HG02623 (cell line): Measurements from ENCODE around the gene MAP3K2.

Source experiments
- ATAC-seq: cut with Tn5 transposase; IDR thresholded peaks from one replicate; pipeline ENCODE4 v1.9.1; 2021; ENCODE audit warnings: moderate library complexity; ENCODE audit not compliant: unreplicated experiment

The MAP3K2 gene, protein sequence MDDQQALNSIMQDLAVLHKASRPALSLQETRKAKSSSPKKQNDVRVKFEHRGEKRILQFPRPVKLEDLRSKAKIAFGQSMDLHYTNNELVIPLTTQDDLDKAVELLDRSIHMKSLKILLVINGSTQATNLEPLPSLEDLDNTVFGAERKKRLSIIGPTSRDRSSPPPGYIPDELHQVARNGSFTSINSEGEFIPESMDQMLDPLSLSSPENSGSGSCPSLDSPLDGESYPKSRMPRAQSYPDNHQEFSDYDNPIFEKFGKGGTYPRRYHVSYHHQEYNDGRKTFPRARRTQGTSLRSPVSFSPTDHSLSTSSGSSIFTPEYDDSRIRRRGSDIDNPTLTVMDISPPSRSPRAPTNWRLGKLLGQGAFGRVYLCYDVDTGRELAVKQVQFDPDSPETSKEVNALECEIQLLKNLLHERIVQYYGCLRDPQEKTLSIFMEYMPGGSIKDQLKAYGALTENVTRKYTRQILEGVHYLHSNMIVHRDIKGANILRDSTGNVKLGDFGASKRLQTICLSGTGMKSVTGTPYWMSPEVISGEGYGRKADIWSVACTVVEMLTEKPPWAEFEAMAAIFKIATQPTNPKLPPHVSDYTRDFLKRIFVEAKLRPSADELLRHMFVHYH

DNA sequence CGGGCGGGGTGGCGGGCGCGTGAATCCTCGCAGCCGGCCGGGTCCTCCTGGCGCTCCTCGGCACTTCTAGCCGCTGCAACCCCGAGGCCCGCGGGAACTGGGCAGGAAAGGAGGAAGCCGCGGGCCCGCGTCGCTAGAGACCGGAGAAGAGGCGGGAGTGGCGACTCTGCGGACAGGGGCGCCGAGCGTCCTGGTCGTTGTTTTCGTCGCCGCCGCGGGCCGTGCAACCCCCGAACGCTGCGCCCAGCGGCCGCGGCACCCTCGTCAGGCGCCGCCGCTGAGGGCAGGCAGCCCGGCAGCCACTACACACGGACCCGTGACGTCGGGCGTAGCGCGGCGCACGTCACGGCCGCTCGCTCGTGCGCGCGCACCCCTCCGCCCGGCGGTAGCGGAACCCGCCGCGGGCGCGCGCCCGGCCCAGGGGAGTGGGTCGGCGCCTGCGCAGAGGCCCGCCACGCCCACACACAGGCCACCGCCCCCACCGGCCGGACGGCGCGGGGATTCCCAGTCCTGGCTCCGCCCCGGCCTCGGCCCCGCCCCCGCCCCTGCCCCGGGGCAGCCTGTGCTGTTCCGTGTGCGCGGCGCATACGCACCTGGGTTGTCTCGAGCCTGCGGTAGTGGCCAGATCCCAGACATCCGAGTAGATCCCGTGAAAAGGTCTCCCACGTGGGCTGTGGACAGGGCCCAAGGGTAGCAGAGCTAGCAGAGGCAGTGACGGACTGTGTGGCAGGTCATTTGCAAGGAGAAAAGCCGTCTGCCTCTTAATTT lies at the start of gene MAP3K2:
TSS of gene MAP3K2 (minus strand) at position 321 of the 768 bp plus-strand sequence. CDS start 44,846 bp downstream, outside the sequence.
- ATAC-seq: peak; percentile 72

DNA sequence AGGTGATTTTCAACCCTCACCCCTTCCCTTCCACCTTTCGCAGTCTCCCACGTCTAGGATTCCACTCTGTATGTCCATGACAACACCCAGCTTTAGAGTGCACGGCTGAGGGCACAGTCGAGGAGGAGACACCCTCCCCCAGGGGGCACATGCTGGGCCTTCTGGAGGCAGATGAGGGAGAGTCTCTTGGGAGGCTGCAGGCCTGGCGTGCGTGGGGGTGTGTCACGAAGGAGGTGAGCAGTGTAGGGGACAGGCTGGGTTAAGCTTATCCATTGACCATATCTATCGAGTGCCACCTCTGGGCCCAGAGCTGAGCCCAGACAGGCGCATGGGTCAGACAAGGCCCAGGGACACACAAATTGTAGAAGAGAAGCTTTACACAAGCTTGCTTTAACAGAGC lies 49.3 kb upstream of the MAP3K2 start:
- no peak for ATAC-seq

DNA sequence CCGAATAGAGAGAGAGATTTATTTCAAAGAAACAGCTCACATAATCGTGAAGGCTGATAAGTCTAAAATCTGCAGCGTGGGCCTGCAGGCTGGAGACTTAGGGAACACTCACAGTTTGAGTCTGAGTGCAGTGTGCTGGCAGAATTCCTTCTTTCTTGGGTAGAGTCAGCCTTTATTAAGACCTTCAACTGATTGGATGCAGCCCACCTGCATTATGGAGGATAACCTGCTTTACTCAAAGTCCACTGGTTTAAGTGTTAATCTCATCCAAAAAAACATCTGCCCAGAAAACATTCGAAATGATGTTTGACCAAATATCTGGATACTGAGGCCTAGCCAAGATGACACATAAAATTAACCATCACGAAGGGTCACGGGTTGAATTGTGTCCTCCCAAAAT lies 46.7 kb upstream of the MAP3K2 start:
- ATAC-seq: no peak

DNA sequence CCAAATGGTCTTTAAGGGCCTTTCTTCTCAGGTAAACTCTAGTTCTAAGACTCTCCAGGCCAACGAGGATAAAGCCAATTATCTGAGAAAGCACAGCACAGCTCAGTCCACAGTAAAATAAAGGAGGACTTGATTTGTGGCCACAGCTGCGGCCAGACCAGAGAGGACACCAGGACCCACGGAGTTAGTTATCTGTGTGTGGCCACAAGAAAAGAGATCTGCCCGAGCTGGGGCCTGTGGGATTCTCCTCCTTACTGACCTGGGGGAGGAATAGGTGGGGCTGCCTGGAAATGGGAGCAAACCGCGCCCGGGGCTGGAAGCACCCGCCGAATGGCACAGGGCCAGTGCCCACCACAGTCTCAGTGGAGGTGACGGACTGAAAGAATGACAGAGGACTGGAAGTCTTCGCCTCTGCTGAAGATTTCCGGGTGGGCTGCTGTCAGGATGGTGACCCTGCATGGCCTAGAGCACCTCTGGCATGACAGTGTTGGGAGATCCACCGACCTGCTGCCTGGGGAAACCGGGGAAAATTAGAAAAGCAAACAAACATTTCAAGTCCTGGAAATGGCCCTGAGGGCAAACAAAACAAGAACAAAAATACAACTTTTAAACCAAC lies 43.7 kb upstream of the MAP3K2 start:
- no peak for ATAC-seq

DNA sequence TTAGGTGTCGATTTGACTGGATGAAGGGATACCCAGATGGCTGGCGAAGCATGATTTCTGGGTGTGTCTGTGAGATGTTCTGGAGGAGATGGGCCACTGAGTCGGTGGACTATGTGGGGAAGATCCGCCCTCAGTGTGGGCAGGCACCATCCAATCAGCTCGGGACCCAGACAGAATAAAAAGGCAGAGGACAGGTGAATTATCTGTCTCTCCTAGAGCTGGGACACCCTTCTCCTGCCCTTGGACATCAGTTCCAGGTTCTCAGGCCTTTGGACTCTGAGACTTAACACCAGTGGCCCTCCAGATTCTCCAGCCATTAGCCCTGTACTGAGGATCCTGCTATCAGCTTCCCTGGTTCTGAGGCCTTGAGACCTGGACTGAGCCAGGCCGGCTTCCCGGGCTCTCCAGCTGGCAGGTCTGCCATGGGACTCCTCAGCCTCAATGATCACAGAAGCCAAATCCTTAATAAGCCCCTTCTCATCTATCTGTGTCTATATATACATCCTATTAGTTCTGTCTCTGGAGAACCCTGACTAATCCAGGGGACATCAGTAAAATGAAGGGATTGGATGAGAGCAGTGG lies 42.2 kb upstream of the MAP3K2 start:
- ATAC-seq: no peak

DNA sequence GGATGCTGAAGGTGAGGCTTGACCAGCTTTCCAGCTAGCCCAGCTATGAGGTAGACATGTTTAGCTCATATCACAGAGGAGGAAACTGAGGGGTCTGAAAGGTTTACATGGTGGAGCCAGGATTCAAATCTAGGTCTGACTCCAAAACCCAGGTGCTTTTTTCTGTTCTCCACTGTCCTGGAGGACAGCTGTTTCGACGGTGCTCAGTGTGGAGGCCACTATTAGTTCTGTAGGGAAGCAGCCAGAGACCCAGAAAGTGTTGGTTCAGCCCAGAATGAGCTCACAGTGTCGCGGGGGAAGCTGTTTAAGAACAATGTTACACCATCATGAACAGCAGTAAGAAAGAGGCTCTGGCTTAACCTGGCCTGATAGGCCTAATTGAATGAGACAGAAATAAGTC lies 41.5 kb upstream of the MAP3K2 start:
- ATAC-seq: no peak

DNA sequence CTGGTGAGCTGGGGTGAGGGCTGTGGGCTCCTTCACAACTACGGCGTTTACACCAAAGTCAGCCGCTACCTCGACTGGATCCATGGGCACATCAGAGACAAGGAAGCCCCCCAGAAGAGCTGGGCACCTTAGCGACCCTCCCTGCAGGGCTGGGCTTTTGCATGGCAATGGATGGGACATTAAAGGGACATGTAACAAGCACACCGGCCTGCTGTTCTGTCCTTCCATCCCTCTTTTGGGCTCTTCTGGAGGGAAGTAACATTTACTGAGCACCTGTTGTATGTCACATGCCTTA lies 41.0 kb upstream of the MAP3K2 start:
- no peak for ATAC-seq

DNA sequence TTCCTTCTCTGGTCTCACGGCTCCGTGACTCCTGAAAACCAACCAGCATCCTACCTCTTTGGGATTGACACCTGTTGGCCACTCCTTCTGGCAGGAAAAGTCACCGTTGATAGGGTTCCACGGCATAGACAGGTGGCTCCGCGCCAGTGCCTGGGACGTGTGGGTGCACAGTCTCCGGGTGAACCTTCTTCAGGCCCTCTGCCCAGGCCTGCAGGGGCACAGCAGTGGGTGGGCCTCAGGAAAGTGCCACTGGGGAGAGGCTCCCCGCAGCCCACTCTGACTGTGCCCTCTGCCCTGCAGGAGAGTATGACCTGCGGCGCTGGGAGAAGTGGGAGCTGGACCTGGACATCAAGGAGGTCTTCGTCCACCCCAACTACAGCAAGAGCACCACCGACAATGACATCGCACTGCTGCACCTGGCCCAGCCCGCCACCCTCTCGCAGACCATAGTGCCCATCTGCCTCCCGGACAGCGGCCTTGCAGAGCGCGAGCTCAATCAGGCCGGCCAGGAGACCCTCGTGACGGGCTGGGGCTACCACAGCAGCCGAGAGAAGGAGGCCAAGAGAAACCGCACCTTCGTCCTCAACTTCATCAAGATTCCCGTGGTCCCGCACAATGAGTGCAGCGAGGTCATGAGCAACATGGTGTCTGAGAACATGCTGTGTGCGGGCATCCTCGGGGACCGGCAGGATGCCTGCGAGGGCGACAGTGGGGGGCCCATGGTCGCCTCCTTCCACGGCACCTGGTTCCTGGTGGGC lies 40.5 kb upstream of the MAP3K2 start:
- no peak for ATAC-seq

DNA sequence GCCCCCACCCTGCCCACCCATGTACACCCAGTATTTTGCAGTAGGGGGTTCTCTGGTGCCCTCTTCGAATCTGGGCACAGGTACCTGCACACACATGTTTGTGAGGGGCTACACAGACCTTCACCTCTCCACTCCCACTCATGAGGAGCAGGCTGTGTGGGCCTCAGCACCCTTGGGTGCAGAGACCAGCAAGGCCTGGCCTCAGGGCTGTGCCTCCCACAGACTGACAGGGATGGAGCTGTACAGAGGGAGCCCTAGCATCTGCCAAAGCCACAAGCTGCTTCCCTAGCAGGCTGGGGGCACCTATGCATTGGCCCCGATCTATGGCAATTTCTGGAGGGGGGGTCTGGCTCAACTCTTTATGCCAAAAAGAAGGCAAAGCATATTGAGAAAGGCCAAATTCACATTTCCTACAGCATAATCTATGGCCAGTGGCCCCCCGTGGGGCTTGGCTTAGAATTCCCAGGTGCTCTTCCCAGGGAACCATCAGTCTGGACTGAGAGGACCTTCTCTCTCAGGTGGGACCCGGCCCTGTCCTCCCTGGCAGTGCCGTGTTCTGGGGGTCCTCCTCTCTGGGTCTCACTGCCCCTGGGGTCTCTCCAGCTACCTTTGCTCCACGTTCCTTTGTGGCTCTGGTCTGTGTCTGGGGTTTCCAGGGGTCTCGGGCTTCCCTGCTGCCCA lies 39.7 kb upstream of the MAP3K2 start:
- no peak for ATAC-seq

DNA sequence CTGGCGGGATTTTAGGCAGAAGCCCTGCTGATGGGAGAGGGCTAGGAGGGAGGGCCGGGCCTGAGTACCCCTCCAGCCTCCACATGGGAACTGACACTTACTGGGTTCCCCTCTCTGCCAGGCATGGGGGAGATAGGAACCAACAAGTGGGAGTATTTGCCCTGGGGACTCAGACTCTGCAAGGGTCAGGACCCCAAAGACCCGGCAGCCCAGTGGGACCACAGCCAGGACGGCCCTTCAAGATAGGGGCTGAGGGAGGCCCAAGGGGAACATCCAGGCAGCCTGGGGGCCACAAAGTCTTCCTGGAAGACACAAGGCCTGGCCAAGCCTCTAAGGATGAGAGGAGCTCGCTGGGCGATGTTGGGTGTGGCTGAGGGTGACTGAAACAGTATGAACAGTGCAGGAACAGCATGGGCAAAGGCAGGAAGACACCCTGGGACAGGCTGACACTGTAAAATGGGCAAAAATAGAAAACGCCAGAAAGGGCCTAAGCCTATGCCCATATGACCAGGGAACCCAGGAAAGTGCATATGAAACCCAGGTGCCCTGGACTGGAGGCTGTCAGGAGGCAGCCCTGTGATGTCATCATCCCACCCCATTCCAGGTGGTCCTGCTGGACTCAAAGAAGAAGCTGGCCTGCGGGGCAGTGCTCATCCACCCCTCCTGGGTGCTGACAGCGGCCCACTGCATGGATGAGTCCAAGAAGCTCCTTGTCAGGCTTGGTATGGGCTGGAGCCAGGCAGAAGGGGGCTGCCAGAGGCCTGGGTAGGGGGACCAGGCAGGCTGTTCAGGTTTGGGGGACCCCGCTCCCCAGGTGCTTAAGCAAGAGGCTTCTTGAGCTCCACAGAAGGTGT lies 39.0 kb upstream of the MAP3K2 start:
- no peak for ATAC-seq

DNA sequence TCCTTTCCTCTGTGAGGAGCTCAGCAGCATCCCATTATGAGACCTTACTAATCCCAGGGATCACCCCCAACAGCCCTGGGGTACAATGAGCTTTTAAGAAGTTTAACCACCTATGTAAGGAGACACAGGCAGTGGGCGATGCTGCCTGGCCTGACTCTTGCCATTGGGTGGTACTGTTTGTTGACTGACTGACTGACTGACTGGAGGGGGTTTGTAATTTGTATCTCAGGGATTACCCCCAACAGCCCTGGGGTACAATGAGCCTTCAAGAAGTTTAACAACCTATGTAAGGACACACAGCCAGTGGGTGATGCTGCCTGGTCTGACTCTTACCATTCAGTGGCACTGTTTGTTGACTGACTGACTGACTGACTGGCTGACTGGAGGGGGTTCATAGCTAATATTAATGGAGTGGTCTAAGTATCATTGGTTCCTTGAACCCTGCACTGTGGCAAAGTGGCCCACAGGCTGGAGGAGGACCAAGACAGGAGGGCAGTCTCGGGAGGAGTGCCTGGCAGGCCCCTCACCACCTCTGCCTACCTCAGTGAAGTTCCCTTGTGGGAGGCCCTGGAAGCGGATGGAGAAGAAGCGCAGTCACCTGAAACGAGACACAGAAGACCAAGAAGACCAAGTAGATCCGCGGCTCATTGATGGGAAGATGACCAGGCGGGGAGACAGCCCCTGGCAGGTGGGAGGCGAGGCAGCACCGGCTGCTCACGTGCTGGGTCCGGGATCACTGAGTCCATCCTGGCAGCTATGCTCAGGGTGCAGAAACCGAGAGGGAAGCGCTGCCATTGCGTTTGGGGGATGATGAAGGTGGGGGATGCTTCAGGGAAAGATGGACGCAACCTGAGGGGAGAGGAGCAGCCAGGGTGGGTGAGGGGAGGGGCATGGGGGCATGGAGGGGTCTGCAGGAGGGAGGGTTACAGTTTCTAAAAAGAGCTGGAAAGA lies 38.0 kb upstream of the MAP3K2 start:
- ATAC-seq: no peak

DNA sequence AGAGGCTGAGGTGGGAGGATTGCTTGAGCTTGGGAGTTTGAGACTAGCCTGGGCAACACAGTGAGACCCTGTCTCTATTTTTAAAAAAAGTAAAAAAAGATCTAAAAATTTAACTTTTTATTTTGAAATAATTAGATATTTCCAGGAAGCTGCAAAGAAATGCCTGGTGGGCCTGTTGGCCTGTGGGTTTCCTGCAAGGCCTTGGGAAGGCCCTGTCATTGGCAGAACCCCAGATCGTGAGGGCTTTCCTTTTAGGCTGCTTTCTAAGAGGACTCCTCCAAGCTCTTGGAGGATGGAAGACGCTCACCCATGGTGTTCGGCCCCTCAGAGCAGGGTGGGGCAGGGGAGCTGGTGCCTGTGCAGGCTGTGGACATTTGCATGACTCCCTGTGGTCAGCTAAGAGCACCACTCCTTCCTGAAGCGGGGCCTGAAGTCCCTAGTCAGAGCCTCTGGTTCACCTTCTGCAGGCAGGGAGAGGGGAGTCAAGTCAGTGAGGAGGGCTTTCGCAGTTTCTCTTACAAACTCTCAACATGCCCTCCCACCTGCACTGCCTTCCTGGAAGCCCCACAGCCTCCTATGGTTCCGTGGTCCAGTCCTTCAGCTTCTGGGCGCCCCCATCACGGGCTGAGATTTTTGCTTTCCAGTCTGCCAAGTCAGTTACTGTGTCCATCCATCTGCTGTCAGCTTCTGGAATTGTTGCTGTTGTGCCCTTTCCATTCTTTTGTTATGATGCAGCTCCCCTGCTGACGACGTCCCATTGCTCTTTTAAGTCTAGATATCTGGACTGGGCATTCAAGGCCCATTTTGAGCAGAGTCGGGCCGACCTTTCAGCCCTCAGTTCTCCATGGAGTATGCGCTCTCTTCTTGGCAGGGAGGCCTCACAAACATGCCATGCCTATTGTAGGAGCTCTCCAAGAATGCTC lies 37.1 kb upstream of the MAP3K2 start:
- no peak for ATAC-seq

DNA sequence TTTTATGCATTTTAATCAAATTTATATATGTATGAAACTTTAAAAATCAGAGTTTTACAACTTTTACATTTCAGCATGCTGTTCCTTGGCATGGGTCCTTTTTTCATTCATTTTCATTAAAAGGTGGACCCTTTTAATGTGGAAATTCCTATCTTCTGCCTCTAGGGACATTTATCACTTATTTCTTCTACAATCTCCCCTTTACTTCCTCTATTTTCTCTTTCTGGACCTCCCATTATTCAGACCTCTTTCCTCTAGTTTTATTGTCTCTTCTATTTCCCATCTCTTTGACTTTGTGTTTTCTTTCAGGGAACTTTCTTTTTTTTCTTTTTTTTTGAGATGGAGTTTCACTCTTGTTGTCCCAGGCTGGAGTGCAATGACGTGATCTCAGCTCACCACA lies 36.1 kb upstream of the MAP3K2 start:
- no peak for ATAC-seq

DNA sequence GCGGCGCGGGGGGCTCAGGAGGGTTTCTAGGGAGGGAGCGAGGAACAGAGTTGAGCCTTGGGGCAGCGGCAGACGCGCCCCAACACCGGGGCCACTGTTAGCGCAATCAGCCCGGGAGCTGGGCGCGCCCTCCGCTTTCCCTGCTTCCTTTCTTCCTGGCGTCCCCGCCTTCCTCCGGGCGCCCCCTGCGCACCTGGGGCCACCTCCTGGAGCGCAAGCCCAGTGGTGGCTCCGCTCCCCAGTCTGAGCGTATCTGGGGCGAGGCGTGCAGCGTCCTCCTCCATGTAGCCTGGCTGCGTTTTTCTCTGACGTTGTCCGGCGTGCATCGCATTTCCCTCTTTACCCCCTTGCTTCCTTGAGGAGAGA lies 35.7 kb upstream of the MAP3K2 start:
- no peak for ATAC-seq

DNA sequence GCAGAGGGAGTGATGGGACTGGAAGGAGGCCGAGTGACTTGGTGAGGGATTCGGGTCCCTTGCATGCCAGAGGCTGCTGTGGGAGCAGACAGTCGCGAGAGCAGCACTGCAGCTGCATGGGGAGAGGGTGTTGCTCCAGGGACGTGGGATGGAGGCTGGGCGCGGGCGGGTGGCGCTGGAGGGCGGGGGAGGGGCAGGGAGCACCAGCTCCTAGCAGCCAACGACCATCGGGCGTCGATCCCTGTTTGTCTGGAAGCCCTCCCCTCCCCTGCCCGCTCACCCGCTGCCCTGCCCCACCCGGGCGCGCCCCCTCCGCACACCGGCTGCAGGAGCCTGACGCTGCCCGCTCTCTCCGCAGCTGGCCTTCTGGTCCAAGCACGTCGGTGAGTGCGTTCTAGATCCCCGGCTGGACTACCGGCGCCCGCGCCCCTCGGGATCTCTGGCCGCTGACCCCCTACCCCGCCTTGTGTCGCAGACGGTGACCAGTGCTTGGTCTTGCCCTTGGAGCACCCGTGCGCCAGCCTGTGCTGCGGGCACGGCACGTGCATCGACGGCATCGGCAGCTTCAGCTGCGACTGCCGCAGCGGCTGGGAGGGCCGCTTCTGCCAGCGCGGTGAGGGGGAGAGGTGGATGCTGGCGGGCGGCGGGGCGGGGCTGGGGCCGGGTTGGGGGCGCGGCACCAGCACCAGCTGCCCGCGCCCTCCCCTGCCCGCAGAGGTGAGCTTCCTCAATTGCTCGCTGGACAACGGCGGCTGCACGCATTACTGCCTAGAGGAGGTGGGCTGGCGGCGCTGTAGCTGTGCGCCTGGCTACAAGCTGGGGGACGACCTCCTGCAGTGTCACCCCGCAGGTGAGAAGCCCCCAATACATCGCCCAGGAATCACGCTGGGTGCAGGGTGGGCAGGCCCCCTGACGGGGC lies 35.0 kb upstream of the MAP3K2 start:
- ATAC-seq: no peak
